ENCODE results near the gene PLXNA4. TPM values are rescaled to one million over a fixed set of nuclear protein-coding genes. Genes with fewer than 3 reads are reported as not detected.

PLXNA4 gene
- total RNA-seq, 2 donors from 2014 or later: 0.41 to 2.8 TPM

DNA sequence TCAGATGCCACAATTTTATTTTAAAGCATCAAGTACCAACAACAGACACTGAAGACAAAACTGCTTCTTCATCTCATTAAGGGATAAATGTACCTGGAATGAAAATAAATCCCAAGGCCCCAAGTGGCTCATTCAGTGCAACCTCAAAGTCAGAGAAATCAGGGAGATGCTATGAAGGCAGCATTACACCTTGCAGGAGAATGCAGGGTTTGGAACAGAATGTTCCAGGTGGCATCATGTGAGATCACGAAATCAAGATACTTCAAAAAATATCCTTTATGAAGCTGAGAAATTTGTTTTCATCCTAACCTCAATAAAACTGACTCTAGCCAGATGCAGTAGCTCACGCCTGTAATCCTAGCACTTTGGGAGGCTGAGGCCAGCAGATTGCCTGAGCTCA lies 477.1 kb downstream of the PLXNA4 start:
- TF ChIP-seq POLR2AphosphoS5 (IDR thresholded peaks at IDR 0.05) (no peak), POLR2A (IDR thresholded peaks at IDR 0.05) (no peak)
- TF ChIP-seq, protein P1, sequence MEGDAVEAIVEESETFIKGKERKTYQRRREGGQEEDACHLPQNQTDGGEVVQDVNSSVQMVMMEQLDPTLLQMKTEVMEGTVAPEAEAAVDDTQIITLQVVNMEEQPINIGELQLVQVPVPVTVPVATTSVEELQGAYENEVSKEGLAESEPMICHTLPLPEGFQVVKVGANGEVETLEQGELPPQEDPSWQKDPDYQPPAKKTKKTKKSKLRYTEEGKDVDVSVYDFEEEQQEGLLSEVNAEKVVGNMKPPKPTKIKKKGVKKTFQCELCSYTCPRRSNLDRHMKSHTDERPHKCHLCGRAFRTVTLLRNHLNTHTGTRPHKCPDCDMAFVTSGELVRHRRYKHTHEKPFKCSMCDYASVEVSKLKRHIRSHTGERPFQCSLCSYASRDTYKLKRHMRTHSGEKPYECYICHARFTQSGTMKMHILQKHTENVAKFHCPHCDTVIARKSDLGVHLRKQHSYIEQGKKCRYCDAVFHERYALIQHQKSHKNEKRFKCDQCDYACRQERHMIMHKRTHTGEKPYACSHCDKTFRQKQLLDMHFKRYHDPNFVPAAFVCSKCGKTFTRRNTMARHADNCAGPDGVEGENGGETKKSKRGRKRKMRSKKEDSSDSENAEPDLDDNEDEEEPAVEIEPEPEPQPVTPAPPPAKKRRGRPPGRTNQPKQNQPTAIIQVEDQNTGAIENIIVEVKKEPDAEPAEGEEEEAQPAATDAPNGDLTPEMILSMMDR (IDR thresholded peaks at IDR 0.05): no peak
- no peaks in the 10 kb centered on the region for H3K27me3 ChIP-seq (replicated peaks; ENCODE audit: insufficient read depth)
- no peak overlapping the region for H3K27ac ChIP-seq
- H3K36me3 ChIP-seq: no peaks in the 10 kb centered on the region
- DNase-seq (ENCODE audit: low spot score): no peak
- intact Hi-C loops (cut with DNase I): no loop called here
- no peak overlapping the region for H3K4me3 ChIP-seq
- WGBS: 81% methylated on average over 2 of the region's 2 CpGs
- H3K9me3 ChIP-seq: no peaks in the 10 kb centered on the region
- no peaks in the 10 kb centered on the region for H3K4me1 ChIP-seq (replicated peaks)

DNA sequence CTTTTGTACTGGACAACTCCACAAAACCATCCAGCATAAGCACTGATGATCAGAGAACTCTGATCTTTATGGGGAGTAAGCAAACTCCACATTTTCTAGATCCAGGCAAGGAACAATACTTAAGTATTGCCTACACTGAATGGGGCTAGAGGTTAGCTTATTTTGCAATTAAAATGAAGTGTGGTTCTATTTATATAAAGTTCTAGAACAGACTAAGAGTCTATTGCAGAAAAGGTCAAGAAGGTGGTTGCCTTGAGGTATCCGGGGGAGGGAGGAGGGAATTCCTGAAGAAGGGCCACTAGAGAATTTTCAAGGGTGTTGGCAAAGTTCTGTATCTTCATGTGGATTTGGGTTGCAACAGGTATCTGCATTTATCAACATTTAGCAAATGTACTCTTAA lies 477.9 kb downstream of the PLXNA4 start:
- WGBS: 80% methylated on average over 1 of the region's 1 CpG
- intact Hi-C loops (cut with DNase I): no loop called here
- Histone ChIP-seq H3K27ac (no peak overlapping the region), H3K4me1 (replicated peaks) (no peaks in the 10 kb centered on the region), H3K4me3 (no peak overlapping the region), H3K27me3 (replicated peaks; ENCODE audit: insufficient read depth) (no peaks in the 10 kb centered on the region), H3K9me3 (no peaks in the 10 kb centered on the region), H3K36me3 (no peaks in the 10 kb centered on the region)
- DNase-seq (ENCODE audit: low spot score): no peak
- TF ChIP-seq, protein P1 (IDR thresholded peaks at IDR 0.05): no peak
- TF ChIP-seq POLR2AphosphoS5 (IDR thresholded peaks at IDR 0.05): no peak
- TF ChIP-seq POLR2A (IDR thresholded peaks at IDR 0.05): no peak

DNA sequence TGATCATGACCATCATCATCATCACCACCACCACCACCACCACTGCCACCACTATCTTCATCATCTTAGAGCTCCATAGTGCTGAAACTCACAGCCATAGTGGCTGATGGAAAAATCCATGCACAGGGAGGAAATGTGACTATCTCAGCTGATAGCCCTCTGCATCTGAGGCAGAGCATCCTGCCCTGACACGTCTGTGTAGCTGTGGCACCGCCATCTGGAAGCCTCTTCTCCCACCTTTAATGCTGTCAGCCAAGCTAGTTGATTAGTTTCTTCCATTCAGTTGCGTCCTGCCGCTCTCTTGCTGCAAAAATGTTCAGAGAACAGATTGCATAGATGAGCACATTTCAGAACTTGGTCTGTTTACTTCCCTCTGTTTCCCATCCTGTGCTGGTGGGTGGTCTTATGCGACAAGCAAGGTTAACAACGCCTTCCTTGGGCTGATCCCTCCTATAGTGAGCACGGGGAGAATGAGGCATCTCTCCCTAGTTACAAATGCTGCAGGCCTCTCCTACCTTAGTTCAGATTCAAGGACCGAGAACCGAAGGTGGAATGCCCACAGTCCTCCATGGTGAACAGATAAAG lies 478.6 kb downstream of the PLXNA4 start:
- no peaks in the 10 kb centered on the region for H3K36me3 ChIP-seq
- no peak for DNase-seq (ENCODE audit: low spot score)
- H3K9me3 ChIP-seq: no peaks in the 10 kb centered on the region
- intact Hi-C loops (cut with DNase I): no loop called here
- H3K27me3 ChIP-seq (replicated peaks; ENCODE audit: insufficient read depth): no peaks in the 10 kb centered on the region
- WGBS: 67% methylated on average over 9 of the region's 9 CpGs
- TF ChIP-seq POLR2AphosphoS5 (IDR thresholded peaks at IDR 0.05): no peak
- TF ChIP-seq, protein P1 (IDR thresholded peaks at IDR 0.05): no peak
- TF ChIP-seq POLR2A (IDR thresholded peaks at IDR 0.05): no peak
- no peak overlapping the region for H3K27ac ChIP-seq
- no peaks in the 10 kb centered on the region for H3K4me1 ChIP-seq (replicated peaks)
- H3K4me3 ChIP-seq: no peak overlapping the region

DNA sequence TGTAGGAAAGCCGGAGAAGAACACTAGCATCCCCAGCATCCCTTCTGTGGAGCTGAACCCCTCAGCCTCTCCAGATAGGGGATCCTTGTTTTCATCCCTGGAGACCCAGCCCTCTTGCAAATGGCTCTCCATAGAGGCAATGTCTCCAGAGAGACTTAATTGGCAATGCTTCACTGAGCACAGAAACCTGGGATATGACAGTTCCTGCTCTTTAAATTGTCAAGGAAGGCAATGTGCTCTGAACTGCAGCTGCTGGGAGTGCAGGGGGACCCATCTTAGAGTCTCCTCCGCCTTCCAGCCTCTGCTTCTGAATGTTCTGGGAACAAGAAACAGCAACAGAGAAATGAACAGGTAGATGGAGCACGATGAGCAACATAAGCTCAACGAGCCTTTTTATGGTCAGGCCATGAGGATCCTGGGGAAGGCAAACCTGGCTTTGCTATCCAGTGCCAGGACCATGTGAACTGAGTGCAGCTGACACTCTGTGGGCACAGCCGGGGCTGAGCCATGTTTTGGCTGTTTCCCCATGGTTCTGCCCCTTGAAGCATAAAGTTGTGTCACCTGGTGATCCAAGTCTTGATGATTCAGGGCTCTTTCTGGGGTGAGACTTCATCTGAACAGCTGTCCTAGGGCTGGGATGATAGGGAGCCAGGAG lies 481.0 kb downstream of the PLXNA4 start:
- Histone ChIP-seq H3K4me3 (no peak overlapping the region), H3K4me1 (replicated peaks) (no peaks in the 10 kb centered on the region), H3K36me3 (no peaks in the 10 kb centered on the region), H3K9me3 (no peaks in the 10 kb centered on the region), H3K27me3 (replicated peaks; ENCODE audit: insufficient read depth) (no peaks in the 10 kb centered on the region), H3K27ac (no peak overlapping the region)
- 71% methylated on average over 5 of the region's 5 CpGs for WGBS
- intact Hi-C loops (cut with DNase I): no loop called here
- DNase-seq (ENCODE audit: low spot score): no peak
- TF ChIP-seq, protein P1 (IDR thresholded peaks at IDR 0.05): no peak
- TF ChIP-seq POLR2AphosphoS5 (IDR thresholded peaks at IDR 0.05) (no peak), POLR2A (IDR thresholded peaks at IDR 0.05) (no peak)

DNA sequence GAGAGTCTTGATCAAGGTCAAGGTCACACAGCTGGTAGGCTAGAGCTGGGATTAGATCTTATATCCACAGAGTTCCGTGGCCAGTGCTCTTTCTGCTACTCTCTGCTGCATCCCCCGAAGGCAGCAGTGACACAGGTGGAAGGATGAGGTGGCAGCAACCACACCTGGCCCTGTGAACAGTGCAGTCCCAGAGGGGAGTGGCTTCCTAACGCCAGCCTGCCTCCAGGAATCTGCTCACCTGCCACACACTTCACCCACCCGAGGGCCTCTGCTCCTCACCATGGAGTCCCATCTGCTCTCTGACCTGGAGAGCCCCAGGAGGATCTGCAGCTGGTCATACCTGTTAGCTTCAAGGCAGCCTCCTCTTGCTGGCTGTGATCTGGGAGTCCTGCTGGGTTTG lies 484.2 kb downstream of the PLXNA4 start:
- intact Hi-C loops (cut with DNase I): no loop called here
- Histone ChIP-seq H3K36me3 (no peaks in the 10 kb centered on the region), H3K27ac (no peak overlapping the region), H3K27me3 (replicated peaks; ENCODE audit: insufficient read depth) (no peaks in the 10 kb centered on the region), H3K4me3 (no peak overlapping the region), H3K9me3 (no peaks in the 10 kb centered on the region), H3K4me1 (replicated peaks) (no peaks in the 10 kb centered on the region)
- 55% methylated on average over 4 of the region's 4 CpGs for WGBS
- TF ChIP-seq POLR2AphosphoS5 (IDR thresholded peaks at IDR 0.05) (no peak), POLR2A (IDR thresholded peaks at IDR 0.05) (no peak)
- TF ChIP-seq, protein P1 (IDR thresholded peaks at IDR 0.05): no peak
- DNase-seq (ENCODE audit: low spot score): no peak

Measured in prostate gland (tissue), 2 donors.